T-helper 1 cell treated with Interleukin-12 subunit alpha and Interleukin-12 subunit beta and Interleukin-4 antibody, amounts not matched to agents 30 μg/mL and 1 μg/mL, for 36 hours (primary cell): ENCODE data around the gene PLS3.

Experiments
- H3K27ac Mint-ChIP-seq: one replicate; pipeline ENCODE4 v1.8.0; 2021; ENCODE audit warnings: mild to moderate bottlenecking, mixed read lengths
- H3K27me3 Mint-ChIP-seq: one replicate; pipeline ENCODE4 v1.8.0; 2021; ENCODE audit warnings: low read depth, mixed read lengths
- H3K36me3 Mint-ChIP-seq: one replicate; pipeline ENCODE4 v1.8.0; 2021; ENCODE audit warnings: low read depth, mixed read lengths
- H3K4me1 Mint-ChIP-seq: one replicate; pipeline ENCODE4 v1.8.0; 2021; ENCODE audit warnings: low read depth, mixed read lengths
- H3K4me3 Mint-ChIP-seq: one replicate; pipeline ENCODE4 v1.8.0; 2021; ENCODE audit warnings: mild to moderate bottlenecking, moderate library complexity, mixed read lengths
- H3K9me3 Mint-ChIP-seq: one replicate; pipeline ENCODE4 v1.8.0; 2021; ENCODE audit warnings: mixed read lengths

The PLS3 gene

DNA sequence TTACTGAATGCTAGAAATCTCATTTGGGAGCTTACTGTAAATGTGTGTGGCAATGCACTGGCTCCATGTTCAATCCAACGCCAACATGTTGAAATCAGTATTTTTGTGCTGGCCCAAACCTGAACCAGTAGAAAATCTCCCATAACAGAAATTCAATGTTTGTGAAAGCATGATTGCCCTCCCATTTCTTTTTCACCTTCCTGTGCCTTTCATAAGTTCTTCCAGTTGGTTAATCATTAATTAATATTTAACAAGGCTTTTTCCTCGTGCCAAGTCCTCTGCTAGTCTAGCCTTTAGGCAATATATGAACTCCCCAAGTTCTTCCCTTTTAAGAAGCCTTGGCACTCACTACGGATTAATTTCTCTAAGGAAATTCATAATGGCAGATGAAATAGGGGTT is 1.3 kb upstream of the PLS3 start:
- Mint-ChIP-seq H3K36me3 (no peaks in the 10 kb centered on the region), H3K9me3 (no peaks in the 10 kb centered on the region), H3K4me3 (no peak overlapping the region), H3K27me3 (peaks cover 23% of the 10 kb centered on the region), H3K27ac (no peak overlapping the region), H3K4me1 (peaks cover 1% of the 10 kb centered on the region)

DNA sequence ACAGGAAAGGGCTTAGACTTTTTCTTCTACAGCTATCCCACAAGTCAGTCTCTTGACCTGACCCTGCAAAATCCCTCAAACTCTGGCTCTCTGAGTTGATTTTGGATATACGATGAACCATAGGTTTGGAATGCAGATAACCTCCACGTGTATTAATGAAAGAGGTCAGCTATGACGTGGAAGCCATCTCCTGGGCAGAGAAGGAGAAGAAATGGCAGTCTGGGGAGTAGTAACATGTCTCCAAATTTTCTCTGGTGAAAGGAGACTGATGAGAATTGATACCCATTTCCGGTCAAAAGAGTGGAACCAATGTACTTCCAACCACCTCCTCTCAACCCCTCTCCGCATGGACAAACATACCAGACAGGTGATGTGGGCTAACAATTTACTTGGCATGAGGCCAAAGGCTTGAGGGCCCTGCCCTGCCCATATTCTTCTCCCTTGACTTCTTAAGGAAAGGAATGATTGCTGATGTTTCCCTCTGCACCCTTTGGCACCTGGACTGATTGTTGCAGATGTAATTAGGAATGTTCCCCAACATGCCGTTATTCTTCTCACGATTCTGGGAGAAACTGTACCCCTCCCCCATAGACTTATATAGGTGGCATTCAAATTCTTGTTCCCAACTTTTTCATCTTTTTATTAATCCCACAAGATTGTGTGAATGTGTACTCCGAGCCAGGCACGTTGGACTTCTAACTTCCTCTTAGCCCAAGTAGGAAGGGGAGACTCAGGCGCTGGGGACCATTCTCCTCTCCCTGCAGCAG is 580 bp upstream of the PLS3 start:
- H3K27me3 Mint-ChIP-seq = peaks cover 27% of the 10 kb centered on the region
- H3K9me3 Mint-ChIP-seq = no peaks in the 10 kb centered on the region
- H3K36me3 Mint-ChIP-seq = no peaks in the 10 kb centered on the region
- H3K27ac Mint-ChIP-seq = no peak overlapping the region
- H3K4me1 Mint-ChIP-seq = peaks cover 1% of the 10 kb centered on the region
- H3K4me3 Mint-ChIP-seq = peak overlapping the region; percentile 57

DNA sequence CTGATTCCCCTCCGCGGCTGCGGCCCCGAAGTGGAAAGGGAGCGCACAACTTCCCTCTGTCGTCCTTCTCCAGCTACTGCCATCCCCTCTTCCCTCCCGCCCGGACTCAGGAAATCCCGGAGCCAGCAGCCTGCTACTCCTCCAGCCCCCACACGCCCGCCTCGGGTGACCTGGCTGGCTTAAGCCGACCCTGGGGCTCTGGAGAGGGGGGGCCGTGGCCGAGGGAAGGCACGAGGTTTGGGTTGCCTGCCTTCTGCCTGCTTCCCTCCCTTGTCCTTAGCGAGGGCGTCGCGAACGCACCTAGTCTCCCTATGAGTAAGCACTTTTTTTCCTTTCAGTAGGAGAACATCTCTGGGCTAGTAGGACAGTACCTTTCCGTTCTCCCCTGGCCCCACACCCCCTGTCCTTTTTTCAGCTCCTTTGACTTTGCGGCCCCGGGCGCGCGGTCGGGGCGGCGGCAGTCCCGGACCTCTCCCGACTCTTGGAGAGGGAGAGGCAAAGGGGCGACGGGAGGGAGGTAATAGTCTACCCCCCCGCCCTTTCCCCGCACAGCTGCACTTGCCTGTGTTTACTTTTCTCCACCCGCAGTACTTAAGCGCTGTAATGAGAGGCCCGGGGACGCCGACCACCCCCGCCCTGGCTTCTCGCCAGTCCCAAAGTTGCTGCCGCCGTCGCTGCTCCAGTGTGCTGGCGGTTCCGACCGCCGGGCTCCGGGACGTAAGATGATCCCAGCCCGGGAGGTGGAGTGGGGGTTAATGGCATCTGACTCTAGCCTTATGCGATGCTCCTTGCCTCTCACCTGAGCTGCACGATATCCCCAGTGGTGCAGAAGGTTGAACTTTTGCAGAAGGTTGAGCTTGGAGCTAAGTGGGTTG is 868 bp downstream of the PLS3 start:
- peak overlapping the region; percentile 57 for H3K4me3 Mint-ChIP-seq

DNA sequence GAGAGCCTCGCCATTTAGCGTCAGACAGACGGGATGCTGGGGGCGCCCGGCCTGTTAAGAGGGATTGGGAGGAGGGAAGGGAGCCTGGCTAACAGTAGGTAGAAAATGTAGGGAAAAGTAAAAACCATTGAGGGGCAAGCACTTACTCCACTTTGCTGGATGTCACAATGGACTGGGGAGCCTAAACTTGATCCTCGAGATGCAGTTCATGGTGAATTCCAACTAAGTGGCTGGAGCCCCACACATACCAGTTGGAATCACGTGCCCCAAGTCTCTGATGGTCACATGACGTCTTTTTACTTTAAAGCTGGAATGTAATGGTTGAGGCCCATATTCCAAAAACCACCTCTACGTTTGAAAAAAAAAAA is 1.5 kb downstream of the PLS3 start:
- H3K36me3 Mint-ChIP-seq = no peaks in the 10 kb centered on the region
- peaks cover 1% of the 10 kb centered on the region for H3K4me1 Mint-ChIP-seq
- H3K4me3 Mint-ChIP-seq = no peak overlapping the region
- peaks cover 27% of the 10 kb centered on the region for H3K27me3 Mint-ChIP-seq
- no peaks in the 10 kb centered on the region for H3K9me3 Mint-ChIP-seq
- H3K27ac Mint-ChIP-seq = no peak overlapping the region

More for the DNA sequence above, 868 bp downstream of the PLS3 start:
- Mint-ChIP-seq H3K27me3 (peaks cover 27% of the 10 kb centered on the region), H3K4me1 (peaks cover 1% of the 10 kb centered on the region), H3K36me3 (no peaks in the 10 kb centered on the region), H3K9me3 (no peaks in the 10 kb centered on the region), H3K27ac (no peak overlapping the region)

DNA sequence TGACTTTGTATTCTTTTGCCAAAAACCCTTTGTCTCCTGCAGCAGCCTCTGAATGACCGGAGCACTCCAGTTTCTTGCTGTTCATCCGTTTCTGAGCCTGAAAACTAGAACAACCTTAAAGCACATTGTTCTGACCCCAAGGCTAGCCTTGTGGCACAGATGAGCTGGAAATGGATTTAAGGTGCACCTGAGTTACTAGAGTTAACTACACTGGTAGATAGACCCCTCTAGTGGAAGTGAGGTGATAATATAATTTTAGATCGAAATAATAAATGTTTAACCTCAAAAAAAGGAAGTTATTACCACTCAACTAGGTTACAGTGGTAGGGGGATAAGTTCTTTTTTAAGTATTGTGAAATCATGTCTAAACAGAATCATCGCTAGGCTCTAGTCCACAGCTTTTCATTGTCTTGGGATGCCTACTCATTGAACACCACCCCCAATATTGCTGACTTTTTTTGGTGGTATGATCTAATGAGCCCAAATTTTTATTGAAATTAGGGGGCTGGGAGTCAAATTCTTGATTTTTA is 2.7 kb downstream of the PLS3 start:
- Mint-ChIP-seq H3K27ac (no peak overlapping the region), H3K27me3 (peaks cover 21% of the 10 kb centered on the region)

DNA sequence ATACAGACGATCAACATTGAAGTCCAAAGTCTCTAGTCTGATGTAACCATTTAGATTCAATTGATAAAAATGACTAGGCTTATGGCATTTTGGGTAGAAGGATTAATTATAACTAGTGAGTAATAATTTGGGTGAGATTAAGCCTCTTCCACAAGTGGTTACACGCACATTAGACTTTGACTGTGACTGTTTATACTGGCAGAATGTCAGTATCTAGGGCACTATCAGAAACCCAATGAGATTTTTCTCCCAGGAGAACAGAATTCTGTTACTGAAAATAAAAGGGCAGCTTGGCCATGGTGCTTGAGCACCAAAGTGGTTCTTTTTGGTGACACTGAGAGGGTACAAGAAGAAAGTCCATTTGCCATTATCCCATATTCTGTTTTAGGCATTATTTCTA is 3.3 kb downstream of the PLS3 start:
- Mint-ChIP-seq H3K36me3 (no peaks in the 10 kb centered on the region), H3K4me3 (no peak overlapping the region), H3K4me1 (peaks cover 1% of the 10 kb centered on the region), H3K27me3 (peaks cover 21% of the 10 kb centered on the region), H3K27ac (no peak overlapping the region), H3K9me3 (no peaks in the 10 kb centered on the region)

More for the DNA sequence above, 2.7 kb downstream of the PLS3 start:
- Mint-ChIP-seq H3K36me3 (no peaks in the 10 kb centered on the region), H3K4me1 (peaks cover 1% of the 10 kb centered on the region), H3K9me3 (no peaks in the 10 kb centered on the region), H3K4me3 (no peak overlapping the region)

DNA sequence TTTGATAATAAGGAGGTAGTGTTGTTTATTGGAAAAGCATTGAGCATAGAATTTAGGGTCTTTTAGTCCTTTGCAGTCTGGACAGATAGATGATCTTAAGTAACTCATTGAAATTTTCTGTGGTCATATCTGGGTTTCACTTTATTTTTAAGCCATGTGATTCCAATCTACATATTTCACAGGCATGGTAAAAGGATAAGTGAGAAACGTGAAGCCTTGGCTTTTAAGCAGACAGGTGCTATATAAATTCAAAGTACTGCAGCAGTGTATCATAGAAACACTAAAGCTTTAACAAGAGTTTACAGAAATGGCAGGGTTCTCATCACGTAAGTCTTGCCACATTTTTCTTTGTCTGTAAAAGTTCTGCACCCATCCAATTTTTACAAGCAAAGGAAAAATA is 4.9 kb downstream of the PLS3 start:
- H3K4me1 Mint-ChIP-seq = peaks cover 1% of the 10 kb centered on the region
- no peaks in the 10 kb centered on the region for H3K36me3 Mint-ChIP-seq
- no peak overlapping the region for H3K27ac Mint-ChIP-seq
- peaks cover 17% of the 10 kb centered on the region for H3K27me3 Mint-ChIP-seq
- no peak overlapping the region for H3K4me3 Mint-ChIP-seq
- no peaks in the 10 kb centered on the region for H3K9me3 Mint-ChIP-seq

DNA sequence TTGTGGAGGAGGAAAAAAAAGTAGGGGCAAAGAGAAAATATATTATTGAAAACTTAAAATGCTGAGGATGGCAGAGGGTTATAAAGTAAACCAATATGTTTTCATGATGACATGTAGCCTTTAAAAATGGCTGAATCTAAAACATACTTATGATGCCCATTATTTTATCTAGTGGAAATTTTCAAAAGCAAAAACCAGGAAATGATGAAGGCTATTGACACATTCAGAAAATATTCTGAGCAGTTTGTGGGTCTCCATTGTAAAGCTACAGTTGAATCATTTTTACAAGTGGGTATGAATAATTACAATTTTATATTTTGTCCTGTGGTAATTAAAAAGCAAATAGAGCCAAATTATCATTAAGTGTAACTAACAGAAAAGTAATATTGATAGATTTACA is 10.7 kb downstream of the PLS3 start:
- H3K36me3 Mint-ChIP-seq = no peaks in the 10 kb centered on the region
- no peaks in the 10 kb centered on the region for H3K4me1 Mint-ChIP-seq
- H3K4me3 Mint-ChIP-seq = no peak overlapping the region
- no peaks in the 10 kb centered on the region for H3K9me3 Mint-ChIP-seq
- no peak overlapping the region for H3K27ac Mint-ChIP-seq
- no peaks in the 10 kb centered on the region for H3K27me3 Mint-ChIP-seq

DNA sequence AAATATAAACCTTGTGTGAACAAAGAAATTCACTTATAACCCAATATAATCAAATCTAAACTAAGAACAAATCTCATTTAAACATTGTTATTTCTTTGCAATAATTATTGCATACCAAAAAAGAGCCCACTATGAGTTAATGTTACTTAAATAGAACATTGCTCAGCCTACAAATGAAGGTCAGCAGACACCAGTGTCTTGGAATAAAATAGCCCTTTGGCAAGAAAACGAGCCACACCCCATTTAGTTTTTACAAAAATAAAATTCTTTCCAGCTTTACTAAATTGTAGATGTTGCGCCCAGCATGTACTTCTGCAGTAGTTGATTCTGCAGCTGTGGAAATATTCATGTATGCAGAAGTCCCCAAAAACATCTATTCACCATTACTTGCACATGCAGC is 12.2 kb downstream of the PLS3 start:
- Mint-ChIP-seq H3K36me3 (no peaks in the 10 kb centered on the region), H3K4me3 (no peak overlapping the region), H3K4me1 (no peaks in the 10 kb centered on the region), H3K27ac (no peak overlapping the region), H3K27me3 (no peaks in the 10 kb centered on the region), H3K9me3 (no peaks in the 10 kb centered on the region)

DNA sequence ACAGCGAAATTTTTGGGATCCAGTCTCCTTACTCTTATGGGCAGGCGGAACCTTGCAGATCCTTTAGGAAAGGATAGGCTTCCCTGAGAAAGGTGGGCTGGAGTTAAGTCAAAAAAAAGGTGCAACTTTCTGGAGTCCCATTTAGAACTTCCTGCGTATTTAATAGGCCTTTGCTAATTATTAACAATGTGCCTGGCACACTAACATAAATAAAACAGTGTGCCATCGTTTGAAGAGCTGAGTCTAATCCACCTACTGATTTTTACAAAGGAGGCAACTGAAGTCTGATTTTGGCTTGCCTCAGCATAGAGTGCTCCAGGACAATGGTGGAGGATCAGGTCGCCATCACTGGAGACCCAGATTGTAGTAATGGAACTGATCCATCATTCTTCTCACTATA is 15.7 kb downstream of the PLS3 start:
- no peaks in the 10 kb centered on the region for H3K36me3 Mint-ChIP-seq
- no peak overlapping the region for H3K4me3 Mint-ChIP-seq
- no peak overlapping the region for H3K27ac Mint-ChIP-seq
- no peaks in the 10 kb centered on the region for H3K27me3 Mint-ChIP-seq
- H3K9me3 Mint-ChIP-seq = no peaks in the 10 kb centered on the region
- no peaks in the 10 kb centered on the region for H3K4me1 Mint-ChIP-seq

DNA sequence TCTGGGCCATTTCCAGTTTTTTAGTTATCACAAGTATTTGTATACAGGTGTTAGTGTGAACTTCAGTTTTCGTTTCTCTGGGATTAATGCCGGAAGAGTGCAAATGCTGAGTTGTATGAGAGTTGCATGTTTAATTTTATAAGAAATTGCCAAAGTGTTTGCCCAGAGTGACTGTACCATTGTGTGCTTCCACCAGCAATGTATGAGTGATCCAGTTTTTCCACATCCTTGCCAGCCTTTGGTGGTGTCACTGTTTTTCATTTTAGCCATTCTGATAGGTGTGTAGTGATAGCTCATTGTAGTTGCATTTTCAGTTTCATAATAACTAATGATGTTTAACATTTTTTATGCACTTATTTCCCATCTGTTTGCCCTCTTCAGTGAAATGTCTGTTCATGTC is 18.4 kb downstream of the PLS3 start:
- Mint-ChIP-seq H3K9me3 (no peaks in the 10 kb centered on the region), H3K4me3 (no peak overlapping the region), H3K4me1 (no peaks in the 10 kb centered on the region), H3K36me3 (no peaks in the 10 kb centered on the region), H3K27me3 (no peaks in the 10 kb centered on the region), H3K27ac (no peak overlapping the region)

DNA sequence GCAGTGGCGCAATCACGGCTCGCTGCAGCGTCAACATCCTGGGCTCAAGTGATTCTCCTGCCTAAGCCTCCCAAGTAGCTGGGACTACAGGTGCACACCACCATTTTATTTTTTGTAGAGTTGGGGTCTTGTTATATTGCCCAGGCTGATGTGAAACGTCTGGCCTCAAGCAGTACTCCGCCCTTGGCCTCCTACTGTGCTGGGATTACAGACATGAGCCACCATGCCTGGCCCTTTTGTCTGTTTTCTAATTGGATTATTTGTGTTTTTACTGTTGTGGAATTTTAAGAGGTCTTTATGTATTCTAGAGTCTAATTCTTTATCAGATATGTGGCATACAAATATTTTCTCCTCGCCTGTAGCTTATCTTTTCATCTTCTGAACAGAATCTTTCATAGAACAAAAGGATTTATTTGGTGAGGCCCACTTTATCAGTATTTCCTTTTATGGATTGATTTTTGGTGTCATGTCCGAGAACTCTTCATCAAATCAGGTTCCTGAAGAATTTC is 18.9 kb downstream of the PLS3 start:
- H3K4me1 Mint-ChIP-seq = no peaks in the 10 kb centered on the region
- no peaks in the 10 kb centered on the region for H3K27me3 Mint-ChIP-seq
- no peak overlapping the region for H3K27ac Mint-ChIP-seq
- H3K4me3 Mint-ChIP-seq = no peak overlapping the region
- H3K36me3 Mint-ChIP-seq = no peaks in the 10 kb centered on the region
- H3K9me3 Mint-ChIP-seq = no peaks in the 10 kb centered on the region

DNA sequence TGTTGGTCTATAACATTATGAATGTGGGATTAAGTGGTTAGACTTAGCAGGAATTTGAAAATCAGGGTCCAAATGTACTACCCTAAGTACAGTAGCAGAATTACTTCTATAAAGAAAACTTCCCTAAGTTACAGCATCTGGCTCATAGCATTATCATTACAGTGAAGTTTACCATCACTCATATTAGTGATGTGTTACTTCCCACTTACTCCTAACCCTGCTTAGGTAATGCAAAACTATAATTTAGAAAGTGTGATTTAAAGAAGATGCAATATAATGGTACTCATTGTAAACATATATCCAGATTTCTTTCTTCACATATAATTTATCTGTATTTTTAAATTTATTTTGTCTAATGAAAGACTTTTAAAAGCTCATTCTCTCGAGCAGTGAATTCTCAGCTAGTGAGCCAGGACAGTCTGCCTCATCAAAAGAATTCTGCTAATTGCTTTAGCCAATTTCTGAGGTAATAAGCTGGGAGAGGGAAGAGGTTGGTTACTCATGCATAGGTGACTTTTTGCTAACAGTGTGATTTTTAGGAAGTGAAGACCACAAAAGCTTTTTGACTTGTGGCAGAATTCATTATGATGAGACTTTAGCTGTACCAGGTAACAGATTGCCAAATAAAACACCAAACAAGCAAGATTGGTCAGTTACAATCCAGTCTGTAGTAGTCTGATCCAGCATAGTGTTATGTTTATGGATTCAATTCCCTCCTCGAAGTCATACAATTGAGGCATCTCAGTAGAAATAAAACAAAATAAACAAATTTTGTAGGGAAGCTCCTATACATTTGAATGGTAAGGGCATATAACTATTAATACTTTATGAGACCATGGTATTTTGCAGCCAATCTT is 21.0 kb downstream of the PLS3 start:
- no peak overlapping the region for H3K4me3 Mint-ChIP-seq
- H3K27me3 Mint-ChIP-seq = no peaks in the 10 kb centered on the region
- H3K9me3 Mint-ChIP-seq = no peaks in the 10 kb centered on the region
- H3K27ac Mint-ChIP-seq = no peak overlapping the region
- H3K4me1 Mint-ChIP-seq = no peaks in the 10 kb centered on the region
- H3K36me3 Mint-ChIP-seq = no peaks in the 10 kb centered on the region
